Keratinocyte (primary cell): ENCODE results near the gene PLEKHG4. TPM values are rescaled to one million over a fixed set of nuclear protein-coding genes. Genes with fewer than 3 reads are reported as not detected.

Experiments
- DNase-seq: peaks from one replicate; pipeline ENCODE4 v3.0.0-alpha.2; 2011; ENCODE audit warnings: low read depth, missing footprints, low spot score
- FAIRE-seq: peaks from 2 replicates; lab custom pipeline; 2011; peaks lifted over from hg19 to GRCh38; lab: Jason Lieb, UNC
- H2AFZ ChIP-seq: 2 replicates; pipeline ENCODE4 v1.6.0; 2012; ENCODE audit warnings: low read length, control low read depth, inconsistent platforms; ENCODE audit not compliant: control insufficient read depth
- H3K27ac ChIP-seq: 2 replicates; pipeline ENCODE4 v1.5.1; 2011; ENCODE audit warnings: low read length; ENCODE audit not compliant: control insufficient read depth, insufficient read depth
- H3K27me3 ChIP-seq: 3 replicates; pipeline ENCODE4 v1.6.0; 2011; ENCODE audit warnings: low read length; ENCODE audit not compliant: control insufficient read depth, insufficient read depth; ENCODE audit errors: extremely low read depth
- H3K36me3 ChIP-seq, 2 experiments: 2 replicates in 1 of 2; 3 replicates in 1 of 2; pipeline ENCODE4 v1.5.1; 2011; ENCODE audit warnings: low read length in 2 of 2, mild to moderate bottlenecking in 1 of 2; ENCODE audit not compliant: control insufficient read depth in 2 of 2, insufficient read depth in 2 of 2; ENCODE audit errors: extremely low read depth in 1 of 2
- H3K4me1 ChIP-seq: 3 replicates; pipeline ENCODE4 v1.5.1; 2011; ENCODE audit warnings: low read length; ENCODE audit not compliant: control insufficient read depth, insufficient read depth; ENCODE audit errors: extremely low read depth
- H3K4me2 ChIP-seq: 3 replicates; pipeline ENCODE4 v1.6.0; 2011; ENCODE audit warnings: low read depth, low read length; ENCODE audit not compliant: control insufficient read depth, insufficient read depth; ENCODE audit errors: extremely low read depth
- H3K4me3 ChIP-seq, 3 experiments: fragments of 200-600 bp in 1 of 3; sonication (generic) in 1 of 3; 2 replicates in 2 of 3; 3 replicates in 1 of 3; pipeline ENCODE4 v1.5.1; 2011 to 2016; ENCODE audit warnings: low read length in 3 of 3, mild to moderate bottlenecking in 3 of 3, control low read depth in 2 of 3, inconsistent platforms in 1 of 3, low read depth in 1 of 3, mixed read lengths in 1 of 3, mixed run types in 1 of 3, moderate library complexity in 1 of 3; ENCODE audit not compliant: control insufficient read depth in 2 of 3, insufficient read depth in 2 of 3; ENCODE audit errors: extremely low read depth in 1 of 3
- H3K79me2 ChIP-seq: 2 replicates; pipeline ENCODE4 v1.6.0; 2012; ENCODE audit warnings: low read length; ENCODE audit not compliant: control insufficient read depth, insufficient read depth
- H3K9ac ChIP-seq: 3 replicates; pipeline ENCODE4 v1.6.0; 2011; ENCODE audit warnings: low read length; ENCODE audit not compliant: control insufficient read depth, insufficient read depth; ENCODE audit errors: extremely low read depth
- H3K9me1 ChIP-seq: 3 replicates; pipeline ENCODE4 v1.6.0; 2011; ENCODE audit warnings: low read length; ENCODE audit not compliant: control insufficient read depth, insufficient read depth; ENCODE audit errors: extremely low read depth
- H3K9me3 ChIP-seq: 2 replicates; pipeline ENCODE4 v1.5.1; 2012; ENCODE audit warnings: low read depth, low read length; ENCODE audit not compliant: control insufficient read depth
- H4K20me1 ChIP-seq: 3 replicates; pipeline ENCODE4 v1.6.0; 2011; ENCODE audit warnings: low read length; ENCODE audit not compliant: control insufficient read depth, insufficient read depth; ENCODE audit errors: extremely low read depth
- EZH2 ChIP-seq: IDR thresholded peaks from one replicate; pipeline ENCODE4 v1.6.1; 2012; ENCODE audit warnings: inconsistent platforms, mild to moderate bottlenecking, low read length, moderate library complexity
- dilution Hi-C: fragments of 300-500 bp; cut with MboI; formaldehyde crosslinking; loops from one replicate; pipeline ENCODE4 v1.7.0; 2020; ENCODE audit warnings: low sequenced_read_pairs; ENCODE audit not compliant: extremely low pct_ligation_motif_present
- polyA plus RNA-seq, 5 experiments: library from polyadenylated mRNA; depleted of rRNA in 3 of 5; stranded (reverse) in 3 of 5; stranded (forward) in 1 of 5; unstranded in 1 of 5; fragments of >200 nt; gene quantifications; 1 replicate in 1 of 5; 2 replicates in 3 of 5; 3 replicates in 1 of 5; pipeline versions ENCODE4 v1.2.1 to v1.2.3, GENCODE V29; 2011 to 2012; ENCODE audit warnings: missing spikeins in 2 of 5, low read depth in 1 of 5, low replicate concordance in 1 of 5
- TF ChIP-seq, protein P1 (sequence below), 3 experiments: IDR thresholded peaks in 1 of 3; conservative IDR thresholded peaks in 1 of 3; optimal IDR thresholded peaks in 1 of 3; 2 replicates in 2 of 3; 3 replicates in 1 of 3; pipeline versions ENCODE3 to v1.5.1; 2011; ENCODE audit warnings: low read length in 3 of 3, mild to moderate bottlenecking in 3 of 3, moderate library complexity in 2 of 3, control low read depth in 1 of 3, inconsistent platforms in 1 of 3; ENCODE audit not compliant: insufficient read depth in 2 of 3; ENCODE audit errors: extremely low read depth in 1 of 3

The PLEKHG4 gene
- polyA plus RNA-seq, 1 donor (not counting 4 experiments of a cell fraction or from before 2014, with no cell fraction given): 1.3 TPM

DNA sequence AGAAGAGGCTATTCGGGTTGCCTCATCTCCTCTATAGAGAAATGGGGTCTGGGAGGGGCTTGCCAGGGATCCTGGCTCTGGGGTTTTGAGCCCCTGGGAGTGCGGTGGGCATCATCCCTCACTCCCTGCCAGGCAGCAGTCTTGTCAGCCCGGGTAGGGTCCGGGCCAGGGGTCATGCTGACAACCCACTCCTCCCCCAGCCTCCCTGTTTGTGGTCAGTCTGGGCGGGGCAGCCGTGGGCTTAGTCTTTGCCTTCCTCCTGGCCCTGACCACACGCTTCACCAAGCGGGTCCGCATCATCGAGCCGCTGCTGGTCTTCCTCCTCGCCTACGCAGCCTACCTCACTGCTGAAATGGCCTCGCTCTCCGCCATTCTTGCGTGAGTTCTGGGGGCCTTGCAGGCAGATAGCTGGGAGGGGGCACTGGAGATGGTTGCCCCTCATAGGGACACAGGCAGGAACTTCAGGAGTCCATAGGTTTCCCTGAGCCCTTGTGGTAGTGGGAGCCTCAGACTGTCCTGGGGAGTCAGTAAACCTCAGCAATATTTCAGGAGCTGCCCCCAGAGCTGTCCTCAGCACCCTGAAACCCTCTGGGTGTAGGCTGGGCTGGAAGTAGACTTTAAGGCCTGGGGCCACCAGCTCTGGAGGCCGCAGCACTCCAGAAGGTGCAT lies 23.6 kb upstream of the PLEKHG4 start:
- no peaks in the 10 kb centered on the region for H4K20me1 ChIP-seq
- H3K9me1 ChIP-seq: no peaks in the 10 kb centered on the region
- dilution Hi-C loops: no loop called here
- H3K4me1 ChIP-seq: no peaks in the 10 kb centered on the region
- DNase-seq (no peak), FAIRE-seq (no peak)
- no peaks in the 10 kb centered on the region for H3K9me3 ChIP-seq
- no peaks in the 10 kb centered on the region for H3K36me3 ChIP-seq
- no peaks in the 10 kb centered on the region for H3K79me2 ChIP-seq
- H3K4me2 ChIP-seq: no peak overlapping the region
- TF ChIP-seq, protein P1, sequence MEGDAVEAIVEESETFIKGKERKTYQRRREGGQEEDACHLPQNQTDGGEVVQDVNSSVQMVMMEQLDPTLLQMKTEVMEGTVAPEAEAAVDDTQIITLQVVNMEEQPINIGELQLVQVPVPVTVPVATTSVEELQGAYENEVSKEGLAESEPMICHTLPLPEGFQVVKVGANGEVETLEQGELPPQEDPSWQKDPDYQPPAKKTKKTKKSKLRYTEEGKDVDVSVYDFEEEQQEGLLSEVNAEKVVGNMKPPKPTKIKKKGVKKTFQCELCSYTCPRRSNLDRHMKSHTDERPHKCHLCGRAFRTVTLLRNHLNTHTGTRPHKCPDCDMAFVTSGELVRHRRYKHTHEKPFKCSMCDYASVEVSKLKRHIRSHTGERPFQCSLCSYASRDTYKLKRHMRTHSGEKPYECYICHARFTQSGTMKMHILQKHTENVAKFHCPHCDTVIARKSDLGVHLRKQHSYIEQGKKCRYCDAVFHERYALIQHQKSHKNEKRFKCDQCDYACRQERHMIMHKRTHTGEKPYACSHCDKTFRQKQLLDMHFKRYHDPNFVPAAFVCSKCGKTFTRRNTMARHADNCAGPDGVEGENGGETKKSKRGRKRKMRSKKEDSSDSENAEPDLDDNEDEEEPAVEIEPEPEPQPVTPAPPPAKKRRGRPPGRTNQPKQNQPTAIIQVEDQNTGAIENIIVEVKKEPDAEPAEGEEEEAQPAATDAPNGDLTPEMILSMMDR (optimal IDR thresholded peaks at IDR 0.05 in 1 of 3, IDR thresholded peaks at IDR 0.05 in 1 of 3, conservative IDR thresholded peaks at IDR 0.05 in 1 of 3; ENCODE audit: extremely low read depth in 1 of 3, insufficient read depth in 2 of 3, low read length in 3 of 3): no peak
- no peak for TF ChIP-seq EZH2
- no peaks in the 10 kb centered on the region for H3K27me3 ChIP-seq
- H3K4me3 ChIP-seq: no peak overlapping the region
- H3K9ac ChIP-seq: no peak overlapping the region
- no peak overlapping the region for H3K27ac ChIP-seq
- no peak overlapping the region for H2AFZ ChIP-seq

DNA sequence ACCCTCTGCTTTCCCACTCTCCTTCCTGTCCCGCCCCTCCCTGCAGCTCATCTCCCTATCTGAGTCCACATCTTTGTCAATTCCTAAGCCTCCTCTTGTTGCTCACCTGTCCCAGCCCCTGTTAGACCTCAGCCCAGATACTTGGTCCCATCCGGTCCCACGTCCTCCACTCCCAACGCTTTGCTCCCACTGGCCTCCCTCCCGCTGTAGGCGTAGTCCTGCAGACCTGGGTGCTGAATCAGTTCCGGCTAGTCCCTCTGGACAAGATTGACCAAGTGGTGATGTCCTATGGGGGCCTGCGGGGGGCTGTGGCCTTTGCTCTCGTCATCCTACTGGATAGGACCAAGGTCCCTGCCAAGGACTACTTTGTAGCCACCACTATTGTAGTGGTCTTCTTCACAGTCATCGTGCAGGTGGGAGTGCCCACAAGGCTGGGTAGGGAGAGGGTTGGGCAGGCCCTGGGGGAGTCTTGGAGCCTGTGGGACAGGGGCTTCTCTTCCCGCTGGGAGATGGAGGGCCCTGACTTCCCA lies 22.6 kb upstream of the PLEKHG4 start:
- Histone ChIP-seq H3K9me1 (no peaks in the 10 kb centered on the region), H3K36me3 (no peaks in the 10 kb centered on the region), H3K27ac (no peak overlapping the region), H3K79me2 (no peaks in the 10 kb centered on the region), H3K9me3 (no peaks in the 10 kb centered on the region), H3K4me1 (no peaks in the 10 kb centered on the region), H3K27me3 (no peaks in the 10 kb centered on the region), H3K4me2 (no peak overlapping the region), H4K20me1 (no peaks in the 10 kb centered on the region), H2AFZ (no peak overlapping the region), H3K4me3 (no peak overlapping the region), H3K9ac (no peak overlapping the region)
- dilution Hi-C loops: no loop called here
- DNase-seq (no peak), FAIRE-seq (no peak)
- TF ChIP-seq EZH2: no peak
- TF ChIP-seq, protein P1 (optimal IDR thresholded peaks at IDR 0.05 in 1 of 3, IDR thresholded peaks at IDR 0.05 in 1 of 3, conservative IDR thresholded peaks at IDR 0.05 in 1 of 3; ENCODE audit: extremely low read depth in 1 of 3, insufficient read depth in 2 of 3, low read length in 3 of 3): no peak
